Upper lobe of left lung (tissue), 6 donors: Measurements from ENCODE around the gene PRKCA. TPM values are rescaled to one million over a fixed set of nuclear protein-coding genes. Genes with fewer than 3 reads are reported as not detected.

Source experiments
- ATAC-seq, 2 donors: fragments of 200-7000 bp; cut with Tn5 transposase; one replicate each; pipeline ENCODE4 v1.9.1; 2022; ENCODE audit warnings: mild to moderate bottlenecking in 2 of 2, moderate library complexity in 2 of 2; ENCODE audit not compliant: low FRiP score in 2 of 2
- DNase-seq, 2 donors: peaks; one replicate each; pipeline ENCODE4 v3.0.0-alpha.2; 2019 to 2020
- H3K27ac ChIP-seq, 4 donors: fragments of 200-600 bp; sonication (generic); one replicate each; pipeline ENCODE4 v1.5.1; 2016 to 2019
- H3K27me3 ChIP-seq, 4 donors: fragments of 200-600 bp; sonication (generic); one replicate each; pipeline ENCODE4 v1.5.1; 2017 to 2019
- H3K36me3 ChIP-seq, 4 donors: fragments of 200-600 bp; sonication (generic); one replicate each; pipeline ENCODE4 v1.5.1; 2016 to 2019
- H3K4me1 ChIP-seq, 4 donors: fragments of 200-600 bp; sonication (generic); one replicate each; pipeline ENCODE4 v1.5.1; 2018 to 2019
- H3K4me3 ChIP-seq, 4 donors: fragments of 200-600 bp; sonication (generic); one replicate each; pipeline ENCODE4 v1.5.1; 2017 to 2019; ENCODE audit warnings: mild to moderate bottlenecking in 2 of 4, moderate library complexity in 1 of 4
- H3K9me3 ChIP-seq, 4 donors: fragments of 200-600 bp; sonication (generic); one replicate each; pipeline ENCODE4 v1.5.1; 2018 to 2019
- EP300 ChIP-seq, 4 donors: sonication (generic); formaldehyde crosslinking; IDR thresholded peaks; one replicate each; pipeline ENCODE4 v1.5.1; 2017; ENCODE audit warnings: antibody characterized with exemption in 4 of 4, control low read depth in 2 of 4
- POLR2A ChIP-seq, 4 donors: fragments of 450-650 bp; IDR thresholded peaks; one replicate each; pipeline ENCODE4 v1.5.1; 2016 to 2017; ENCODE audit warnings: antibody characterized with exemption in 4 of 4, mild to moderate bottlenecking in 2 of 4
- POLR2AphosphoS5 ChIP-seq, 2 donors: sonication (generic); formaldehyde crosslinking; IDR thresholded peaks; one replicate each; pipeline ENCODE4 v1.5.1; 2017; ENCODE audit warnings: antibody characterized with exemption in 2 of 2
- WGBS, 2 donors: methylation state at CpG; one replicate each; pipeline ENCODE4 v1.1.5; 2017 to 2018; 5-methylcytosine and 5-hydroxymethylcytosine counted together
- total RNA-seq, 6 donors: library from RNA; depleted of rRNA in 4 of 6; stranded (reverse); fragments of >200 nt in 4 of 6; gene quantifications; one replicate each; pipeline versions ENCODE4 v1.1.0 to v1.2.1, GENCODE V29; 2016 to 2021
- TF ChIP-seq, protein P1 (sequence below), 6 experiments: fragments of 450-650 bp in 4 of 6; fragments of 200-600 bp in 2 of 6; sonication (generic) in 2 of 6; IDR thresholded peaks; one replicate each; pipeline ENCODE4 v1.5.1; 2016 to 2019; ENCODE audit warnings: antibody characterized with exemption in 6 of 6
- donor health status: DM: no; HTN: no; CAD: no; lungs with moderate emphysema.
- donor health status: DM: no; HTN: yes; CAD: no; lungs with severe emphysema.

The PRKCA gene
- total RNA-seq, 6 donors from 2014 or later = 10.9 to 29.3 (median 18.0) TPM

GRCh38 chr17:66543526-66543925, 241.1 kb downstream of the PRKCA start:
- no peaks in the 10 kb centered on the region for H3K36me3 ChIP-seq
- no peak for DNase-seq
- H3K4me1 ChIP-seq = peaks cover 9 to 23% (median 12%) of the 10 kb centered on the region in 4 donors
- H3K27ac ChIP-seq = no peak overlapping the region
- peaks cover 0 to 5% (median 0%) of the 10 kb centered on the region in 4 donors for H3K9me3 ChIP-seq
- WGBS, 2 donors = 91 to 95% methylated on average over 2 of the region's 2 CpGs
- TF ChIP-seq POLR2AphosphoS5 (IDR thresholded peaks at IDR 0.05) (no peak), POLR2A (IDR thresholded peaks at IDR 0.05) (no peak), EP300 (IDR thresholded peaks at IDR 0.05) (no peak)
- TF ChIP-seq, protein P1, sequence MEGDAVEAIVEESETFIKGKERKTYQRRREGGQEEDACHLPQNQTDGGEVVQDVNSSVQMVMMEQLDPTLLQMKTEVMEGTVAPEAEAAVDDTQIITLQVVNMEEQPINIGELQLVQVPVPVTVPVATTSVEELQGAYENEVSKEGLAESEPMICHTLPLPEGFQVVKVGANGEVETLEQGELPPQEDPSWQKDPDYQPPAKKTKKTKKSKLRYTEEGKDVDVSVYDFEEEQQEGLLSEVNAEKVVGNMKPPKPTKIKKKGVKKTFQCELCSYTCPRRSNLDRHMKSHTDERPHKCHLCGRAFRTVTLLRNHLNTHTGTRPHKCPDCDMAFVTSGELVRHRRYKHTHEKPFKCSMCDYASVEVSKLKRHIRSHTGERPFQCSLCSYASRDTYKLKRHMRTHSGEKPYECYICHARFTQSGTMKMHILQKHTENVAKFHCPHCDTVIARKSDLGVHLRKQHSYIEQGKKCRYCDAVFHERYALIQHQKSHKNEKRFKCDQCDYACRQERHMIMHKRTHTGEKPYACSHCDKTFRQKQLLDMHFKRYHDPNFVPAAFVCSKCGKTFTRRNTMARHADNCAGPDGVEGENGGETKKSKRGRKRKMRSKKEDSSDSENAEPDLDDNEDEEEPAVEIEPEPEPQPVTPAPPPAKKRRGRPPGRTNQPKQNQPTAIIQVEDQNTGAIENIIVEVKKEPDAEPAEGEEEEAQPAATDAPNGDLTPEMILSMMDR (IDR thresholded peaks at IDR 0.05) = no peak
- H3K4me3 ChIP-seq = no peak overlapping the region
- ATAC-seq = no peak
- no peaks in the 10 kb centered on the region for H3K27me3 ChIP-seq

DNA sequence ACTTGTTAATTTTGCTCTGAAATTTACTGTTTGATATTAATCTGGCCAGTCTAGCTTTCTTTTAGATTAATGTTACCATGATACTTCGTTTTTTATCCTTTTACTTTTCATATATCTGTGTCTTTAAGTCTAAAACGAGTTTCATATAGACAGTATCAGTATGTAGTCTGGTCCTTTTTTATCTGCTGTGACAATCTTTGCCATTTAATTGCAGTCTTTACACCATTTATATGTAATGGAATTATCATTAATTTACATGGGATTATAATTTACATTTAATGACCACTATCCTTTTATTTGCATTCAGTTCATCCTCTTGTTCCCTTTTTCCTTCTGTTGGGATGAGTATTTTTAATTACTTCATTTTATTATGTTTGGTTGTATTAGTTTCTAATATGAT, 243.5 kb downstream of the PRKCA start:
- Histone ChIP-seq H3K4me3 (no peak overlapping the region), H3K27ac (no peak overlapping the region), H3K4me1 (peaks cover 10 to 27% (median 12%) of the 10 kb centered on the region in 4 donors), H3K9me3 (peaks cover 0 to 5% (median 0%) of the 10 kb centered on the region in 4 donors), H3K36me3 (no peaks in the 10 kb centered on the region), H3K27me3 (no peaks in the 10 kb centered on the region)
- no peak for TF ChIP-seq POLR2AphosphoS5 (IDR thresholded peaks at IDR 0.05)
- TF ChIP-seq EP300 (IDR thresholded peaks at IDR 0.05) = no peak
- no peak for TF ChIP-seq POLR2A (IDR thresholded peaks at IDR 0.05)
- TF ChIP-seq, protein P1 (IDR thresholded peaks at IDR 0.05) = no peak
- ATAC-seq = no peak
- no peak for DNase-seq
- WGBS, 2 donors = 74 to 83% methylated on average over 2 of the region's 2 CpGs

DNA sequence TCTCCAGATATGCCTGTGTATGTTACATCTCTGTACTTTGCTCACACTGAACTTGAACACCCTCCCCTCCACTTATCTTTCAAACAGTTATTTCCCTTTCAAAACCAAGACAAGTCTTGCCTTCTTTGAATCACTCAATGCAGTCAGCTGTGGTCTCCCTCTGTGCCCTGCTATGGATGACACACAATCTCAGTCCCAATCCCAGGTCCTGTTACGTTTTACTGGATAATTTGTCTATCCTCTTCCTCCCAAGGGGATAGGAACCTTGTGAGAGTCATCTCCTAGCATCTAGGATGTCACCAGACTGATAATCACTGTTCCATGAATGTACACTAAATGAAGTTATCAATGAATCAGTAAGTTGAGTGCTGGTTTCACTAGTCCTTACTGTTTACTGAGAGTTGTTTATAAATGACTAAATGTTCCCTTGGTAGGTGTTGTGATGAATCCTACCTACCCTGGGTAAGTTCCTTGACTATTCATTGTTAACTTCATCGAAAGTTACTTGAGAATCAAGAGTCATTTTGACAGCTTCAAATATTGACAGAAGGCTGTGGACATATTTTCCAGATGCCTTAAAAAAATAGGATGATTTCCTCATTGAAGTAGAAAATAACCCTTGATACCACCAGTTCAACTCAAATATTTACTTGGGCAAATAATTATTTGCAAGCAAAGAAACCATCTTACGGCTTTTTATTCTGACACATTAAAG, 244.9 kb downstream of the PRKCA start:
- TF ChIP-seq POLR2AphosphoS5 (IDR thresholded peaks at IDR 0.05) (no peak), EP300 (IDR thresholded peaks at IDR 0.05) (no peak), POLR2A (IDR thresholded peaks at IDR 0.05) (no peak)
- TF ChIP-seq, protein P1 (IDR thresholded peaks at IDR 0.05) = no peak
- no peak overlapping the region for H3K4me3 ChIP-seq
- H3K36me3 ChIP-seq = no peaks in the 10 kb centered on the region
- WGBS, 2 donors = 61 to 72% methylated on average over 3 of the region's 3 CpGs
- H3K27me3 ChIP-seq = no peaks in the 10 kb centered on the region
- ATAC-seq (no peak), DNase-seq (no peak)
- no peak overlapping the region for H3K27ac ChIP-seq
- peaks cover 0 to 5% (median 0%) of the 10 kb centered on the region in 4 donors for H3K9me3 ChIP-seq
- H3K4me1 ChIP-seq = peaks cover 10 to 22% (median 12%) of the 10 kb centered on the region in 4 donors

- Histone ChIP-seq H3K27ac (no peak overlapping the region), H3K4me1 (peaks cover 8 to 22% (median 11%) of the 10 kb centered on the region in 4 donors), H3K4me3 (no peak overlapping the region), H3K36me3 (no peaks in the 10 kb centered on the region), H3K27me3 (no peaks in the 10 kb centered on the region), H3K9me3 (peaks cover 0 to 5% (median 0%) of the 10 kb centered on the region in 4 donors)
- TF ChIP-seq EP300 (IDR thresholded peaks at IDR 0.05) = no peak
- TF ChIP-seq, protein P1 (IDR thresholded peaks at IDR 0.05) = no peak
- no peak for TF ChIP-seq POLR2A (IDR thresholded peaks at IDR 0.05)
- no peak for DNase-seq
- 27 to 44% methylated on average over 3 of the region's 3 CpGs for WGBS, 2 donors
- no peak for ATAC-seq
Observed at GRCh38 chr17:66548158-66548557, 245.7 kb downstream of the PRKCA start.
